ENCODE data around the gene SKIC3.

SKIC3 gene

DNA sequence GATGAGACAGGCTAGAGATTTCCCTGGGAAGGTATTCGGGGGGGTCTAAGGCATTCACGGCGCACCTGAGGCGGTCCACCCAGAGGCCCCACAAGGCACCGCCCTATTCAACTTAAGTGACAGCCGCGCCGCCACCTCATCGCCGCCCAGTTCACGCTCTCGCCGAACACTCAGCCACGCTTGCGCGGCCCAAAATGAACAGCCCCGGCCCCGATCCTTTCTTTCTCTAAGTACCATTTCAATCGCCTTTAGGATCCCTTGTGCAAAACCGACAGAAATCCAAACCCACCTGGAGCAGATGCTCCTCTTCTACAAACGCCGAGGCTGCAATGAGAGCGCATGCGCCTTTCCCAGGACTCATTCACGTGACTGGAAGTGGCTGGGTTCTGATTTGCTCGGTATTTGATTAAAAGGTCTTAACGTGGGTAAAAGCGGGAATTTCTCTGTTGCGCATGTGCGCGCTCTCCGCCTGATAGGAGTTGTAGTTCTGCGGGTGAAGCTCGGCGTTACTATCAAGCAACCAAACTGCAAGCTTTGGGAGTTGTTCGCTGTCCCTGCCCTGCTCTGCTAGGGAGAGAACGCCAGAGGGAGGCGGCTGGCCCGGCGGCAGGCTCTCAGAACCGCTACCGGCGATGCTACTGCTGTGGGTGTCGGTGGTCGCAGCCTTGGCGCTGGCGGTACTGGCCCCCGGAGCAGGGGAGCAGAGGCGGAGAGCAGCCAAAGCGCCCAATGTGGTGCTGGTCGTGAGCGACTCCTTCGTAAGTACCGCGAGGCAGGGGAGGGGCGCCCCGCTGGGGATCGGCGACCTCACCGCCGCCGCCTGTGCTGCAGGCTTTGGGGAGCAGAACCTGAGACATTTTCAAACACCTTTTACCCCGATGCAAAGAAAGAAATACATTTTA is at the start of gene SKIC3, which contains the start of gene ARSK:
TSS of gene SKIC3 (minus strand) at position 331 of the 902 bp plus-strand sequence. CDS start 7,827 bp downstream, outside the sequence.
TSS of gene ARSK (plus strand) at position 455 of the 902 bp plus-strand sequence. CDS start at position 633, 178 bp downstream.
- DNase-seq (ENCODE audit: low read depth): peak; percentile 97

DNA sequence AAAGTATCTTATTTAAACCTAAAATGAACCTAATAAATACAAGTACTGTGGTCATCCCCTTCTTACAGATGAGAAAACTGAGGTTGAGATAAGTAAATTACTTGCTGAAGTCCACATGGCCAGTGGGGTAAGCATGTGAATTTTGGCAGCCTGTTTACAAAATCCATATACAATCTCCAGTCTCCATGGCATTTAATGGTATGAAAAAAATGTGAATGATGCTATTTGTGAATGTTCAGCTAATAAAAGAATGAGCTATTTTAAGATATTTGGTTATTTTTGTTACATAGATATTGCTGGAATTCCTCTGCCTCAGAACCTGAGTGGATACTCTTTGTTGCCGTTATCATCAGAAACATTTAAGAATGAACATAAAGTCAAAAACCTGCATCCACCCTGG is 45.8 kb upstream of the SKIC3 start:
- DNase-seq (ENCODE audit: low read depth): peak; percentile 32

DNA sequence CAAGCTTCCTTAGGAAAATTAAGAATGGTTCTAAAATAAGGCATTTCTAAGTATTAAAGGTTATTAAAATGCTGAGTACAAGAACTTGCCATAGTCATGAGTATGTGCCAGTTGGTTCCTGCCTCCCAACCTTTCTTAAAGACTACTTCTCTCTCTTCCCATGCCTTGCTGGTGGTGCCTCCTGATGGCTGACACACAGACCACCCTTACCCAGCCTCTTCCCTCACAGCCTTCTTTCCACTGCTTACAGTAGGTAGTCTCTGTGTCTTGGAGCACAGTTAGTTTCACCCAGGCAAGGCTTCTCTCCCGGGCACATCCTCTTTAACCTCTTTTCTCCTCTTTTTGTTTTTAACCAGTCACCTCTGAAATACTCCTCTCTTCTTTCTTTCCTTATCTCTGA is 44.5 kb upstream of the SKIC3 start:
- no peak for DNase-seq (ENCODE audit: low read depth)

DNA sequence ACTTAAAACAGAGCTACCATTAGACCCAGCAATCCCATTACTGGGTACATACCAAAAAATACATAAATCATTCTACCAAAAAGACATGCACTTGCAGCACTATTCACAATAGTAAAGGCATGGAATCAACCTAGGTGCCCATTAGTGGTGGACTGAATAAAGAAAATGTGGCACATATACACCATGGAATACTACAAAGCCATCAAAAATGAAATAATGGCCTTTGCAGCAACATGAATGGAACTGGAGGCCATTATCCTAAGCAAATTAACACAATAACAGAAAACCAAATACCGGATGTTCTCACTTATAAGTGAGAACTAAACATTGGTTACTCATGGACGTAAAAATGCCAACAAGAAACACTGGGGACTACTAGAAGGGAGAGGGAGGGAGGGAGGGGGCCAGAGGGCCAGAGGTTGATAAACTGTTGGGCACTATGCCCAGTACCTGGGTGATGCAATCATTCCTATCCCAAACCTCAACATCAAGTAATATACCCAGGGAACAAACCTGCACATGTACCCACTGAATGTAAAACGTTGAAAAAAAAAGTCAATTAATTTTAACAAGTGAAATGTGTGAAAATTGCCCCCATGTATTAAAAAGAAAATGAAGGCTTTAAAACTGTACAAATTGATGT is 40.6 kb upstream of the SKIC3 start:
- no peak for DNase-seq (ENCODE audit: low read depth)

DNA sequence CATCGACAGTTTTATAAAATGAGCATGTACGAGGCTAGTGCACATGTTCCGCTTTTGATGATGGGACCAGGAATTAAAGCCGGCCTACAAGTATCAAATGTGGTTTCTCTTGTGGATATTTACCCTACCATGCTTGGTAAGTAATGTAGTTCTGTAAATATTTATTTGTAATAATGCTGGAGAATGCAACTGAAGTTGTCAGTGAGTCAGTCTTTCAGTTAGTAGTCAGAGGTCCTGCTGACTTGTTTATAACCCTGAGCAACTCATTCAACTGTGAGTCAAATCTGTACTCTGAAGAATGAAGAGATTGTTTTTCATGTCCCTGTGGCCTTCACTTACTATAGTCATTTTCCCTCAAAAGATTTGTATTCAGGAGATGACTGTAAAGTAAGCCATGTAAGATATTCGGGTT is 36.7 kb upstream of the SKIC3 start:
- peak; percentile 62 for DNase-seq (ENCODE audit: low read depth)

DNA sequence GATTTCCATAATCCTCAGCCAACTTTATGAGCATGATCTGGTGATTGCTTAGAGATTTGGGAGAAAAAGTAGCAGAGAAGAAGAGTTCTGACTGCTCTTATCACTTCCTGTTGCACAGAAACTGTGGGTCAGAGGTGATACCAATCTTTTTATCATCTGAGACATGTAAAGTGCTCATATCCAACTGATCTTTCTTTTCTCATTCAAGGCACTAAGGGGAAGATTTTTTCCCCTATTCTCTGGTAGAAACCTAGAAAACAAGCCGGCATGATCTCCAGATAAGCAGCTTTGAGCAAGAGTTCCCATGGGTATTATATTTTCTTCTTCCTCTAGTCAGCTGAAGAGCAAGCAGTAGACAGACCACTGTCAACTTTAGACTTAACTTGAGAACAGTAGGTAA is 36.1 kb upstream of the SKIC3 start:
- DNase-seq (ENCODE audit: low read depth): no peak

DNA sequence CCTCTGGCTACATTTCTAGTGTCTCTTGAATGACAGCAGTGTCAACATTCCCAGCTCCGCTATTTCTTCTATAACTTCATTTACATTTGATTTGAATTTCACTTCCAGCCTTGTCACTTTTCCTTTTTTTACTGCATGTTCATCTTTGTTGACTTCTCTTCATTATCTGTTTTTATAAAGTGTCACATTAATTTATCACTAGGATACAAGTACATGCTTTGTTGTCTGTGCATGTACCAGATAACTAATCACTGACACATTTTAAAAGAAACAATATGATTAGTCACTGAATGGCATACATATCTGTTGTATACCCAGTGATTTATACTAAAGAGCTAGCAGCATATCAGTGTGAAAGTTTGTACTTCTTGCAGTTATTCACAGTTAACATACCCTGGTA is 29.2 kb upstream of the SKIC3 start:
- DNase-seq (ENCODE audit: low read depth): no peak

DNA sequence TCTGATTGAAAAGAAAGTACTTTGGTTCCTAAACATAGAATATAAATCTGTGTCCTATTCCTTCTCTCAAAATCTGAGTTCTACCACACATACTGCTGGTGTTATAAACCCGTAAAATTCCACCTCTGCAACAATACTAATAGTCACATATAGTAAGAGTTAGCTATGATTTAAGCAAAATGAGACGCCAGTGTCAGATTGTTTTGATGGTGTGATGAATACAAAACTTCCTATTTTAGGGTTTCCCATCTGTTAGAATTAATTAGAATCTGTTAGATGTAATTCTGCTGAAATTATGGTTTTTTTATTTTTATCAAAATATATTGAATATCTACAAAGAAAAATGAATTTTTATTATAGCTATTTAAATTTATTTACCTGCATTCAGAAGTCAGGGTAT is 26.8 kb upstream of the SKIC3 start:
- no peak for DNase-seq (ENCODE audit: low read depth)

DNA sequence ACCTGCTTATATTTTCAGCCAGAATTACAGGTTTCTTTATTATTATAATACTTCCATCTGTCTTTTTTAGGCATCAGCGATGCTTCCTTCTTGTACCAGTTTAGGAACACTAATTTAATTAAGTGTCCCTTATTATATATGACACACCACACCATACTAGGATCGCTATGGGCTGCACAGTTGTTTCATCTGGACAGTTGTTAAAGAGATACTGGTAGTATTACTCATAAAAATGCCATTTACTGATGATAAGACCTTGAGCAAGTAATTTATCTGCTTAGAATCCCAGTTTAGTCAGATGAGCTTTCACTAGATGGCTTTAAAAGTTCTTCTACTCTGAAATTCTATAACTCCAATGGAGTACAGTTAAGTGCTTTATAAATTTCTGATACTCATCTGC is 17.2 kb upstream of the SKIC3 start:
- no peak for DNase-seq (ENCODE audit: low read depth)

DNA sequence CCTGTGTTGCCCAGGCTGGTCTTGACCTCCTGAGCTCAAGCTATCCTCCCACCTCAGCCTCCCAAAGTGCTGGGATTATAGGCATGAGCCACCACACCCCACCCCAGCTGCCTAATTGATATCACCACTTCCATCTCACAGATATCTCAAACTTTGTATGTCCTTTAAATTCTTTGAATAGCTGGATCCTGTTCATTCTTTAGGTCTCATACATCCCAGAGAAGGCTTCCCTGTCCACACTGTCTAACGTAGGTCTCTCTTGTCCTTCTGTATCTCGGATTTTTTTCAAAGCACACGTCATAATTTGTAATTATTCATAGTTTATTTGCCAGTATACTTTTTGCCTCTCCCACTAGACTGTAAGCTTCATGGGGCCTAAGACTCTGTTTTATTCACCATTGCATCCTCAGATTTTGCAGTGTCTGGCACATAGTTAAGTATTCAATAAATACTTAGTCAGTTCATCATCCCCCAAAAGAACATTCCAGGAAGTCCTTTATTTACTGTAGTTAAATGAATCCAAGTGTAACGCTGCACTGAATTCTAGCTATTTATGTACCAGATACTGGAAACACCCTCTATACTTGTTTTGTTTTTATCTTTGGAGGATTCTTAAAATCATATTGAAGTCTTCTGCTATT is 10.6 kb upstream of the SKIC3 start:
- no peak for DNase-seq (ENCODE audit: low read depth)

DNA sequence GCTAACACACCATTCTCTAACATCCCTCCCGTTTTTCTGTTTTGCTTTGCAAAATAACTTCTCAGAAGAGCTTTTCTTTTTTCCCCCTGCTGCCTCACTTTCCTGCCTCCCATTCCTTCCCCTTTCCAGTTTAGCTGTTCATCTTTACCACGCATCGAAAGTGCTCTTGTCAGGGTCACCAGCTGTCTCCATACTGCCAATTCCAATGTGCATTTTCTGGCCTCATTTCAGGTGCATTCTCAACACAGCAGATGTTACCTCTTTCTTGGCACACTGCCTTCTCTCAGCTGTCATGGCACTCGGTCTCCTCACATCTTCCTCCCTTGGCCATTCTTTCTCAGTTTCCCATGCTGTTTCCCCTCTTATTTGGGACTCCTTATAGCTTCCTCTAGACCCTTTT is 9.7 kb upstream of the SKIC3 start:
- DNase-seq (ENCODE audit: low read depth): no peak

DNA sequence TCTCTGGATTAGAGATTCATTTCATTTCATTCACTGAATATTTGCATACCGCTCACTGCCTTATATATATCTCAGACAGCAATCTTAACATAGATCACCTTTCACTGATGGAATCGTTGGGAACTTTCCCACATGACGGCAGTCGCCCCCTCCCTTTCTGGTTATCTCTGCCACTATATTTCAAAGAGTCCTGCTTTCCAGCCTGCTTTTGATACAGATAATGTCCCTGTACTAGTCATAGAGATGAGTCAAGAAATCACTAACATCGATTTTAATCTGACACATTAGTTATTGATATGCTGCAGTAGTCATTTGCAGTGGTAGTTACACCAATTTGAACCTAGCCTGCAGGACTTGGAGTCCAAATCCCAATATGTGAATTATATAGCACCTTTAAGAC is 8.6 kb upstream of the SKIC3 start:
- DNase-seq (ENCODE audit: low read depth): no peak

DNA sequence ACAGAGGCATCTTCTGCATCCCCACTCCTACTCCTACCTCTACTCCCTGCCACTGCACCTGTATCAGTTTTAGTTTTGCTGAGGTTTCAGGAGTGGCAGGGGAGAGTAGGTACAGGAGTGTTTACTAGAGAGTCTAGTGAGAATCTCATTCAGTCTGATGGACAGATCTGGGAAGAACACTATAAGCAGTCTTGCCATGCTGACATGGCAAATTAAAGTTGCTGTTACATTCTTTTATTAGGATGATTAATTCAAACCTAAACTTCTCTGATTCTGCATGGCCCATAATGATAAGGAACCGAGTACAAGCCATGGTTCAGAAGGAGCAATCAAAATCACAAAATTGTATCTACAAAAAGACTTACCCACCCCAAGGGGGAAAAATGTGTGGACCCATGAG is 7.5 kb upstream of the SKIC3 start:
- no peak for DNase-seq (ENCODE audit: low read depth)

DNA sequence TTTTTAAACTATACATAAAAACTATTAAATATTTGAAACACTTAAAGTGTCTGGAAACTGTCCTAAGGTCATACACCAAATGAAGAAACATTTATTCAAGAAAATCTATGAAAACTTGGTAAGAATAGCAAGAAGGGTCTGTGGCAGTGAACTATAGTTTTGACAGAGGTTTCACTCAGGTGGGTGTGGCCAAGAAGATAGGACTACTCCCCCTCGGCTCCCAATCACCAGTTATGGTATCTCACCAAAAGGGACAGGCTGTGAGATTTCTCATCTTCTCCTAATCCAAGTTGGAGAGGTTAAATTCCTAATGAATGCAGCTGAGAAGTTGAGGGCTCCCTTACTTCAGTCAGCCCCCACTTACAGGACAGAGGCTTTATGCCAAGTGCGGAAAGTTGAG is 3.1 kb upstream of the SKIC3 start:
- DNase-seq (ENCODE audit: low read depth): no peak

DNA sequence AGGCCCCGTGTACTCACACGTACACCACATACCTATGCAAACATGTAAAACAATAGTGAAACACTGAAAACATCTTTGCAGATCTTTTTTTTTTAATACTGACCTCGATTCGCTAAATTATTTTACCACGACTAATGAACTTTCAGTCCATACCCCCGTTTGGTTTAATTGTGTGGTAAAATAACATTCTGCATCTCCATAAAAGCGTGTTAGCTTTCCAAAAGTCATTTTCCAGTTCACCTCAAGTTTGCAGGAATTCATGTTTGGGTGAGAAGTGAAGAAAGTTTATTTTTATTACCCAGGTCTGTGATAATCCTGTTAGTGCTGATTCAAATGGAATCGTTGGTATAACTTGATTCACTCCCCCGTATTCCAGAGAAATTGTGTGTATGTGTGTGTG is 776 bp upstream of the SKIC3 start:
- no peak for DNase-seq (ENCODE audit: low read depth)

DNA sequence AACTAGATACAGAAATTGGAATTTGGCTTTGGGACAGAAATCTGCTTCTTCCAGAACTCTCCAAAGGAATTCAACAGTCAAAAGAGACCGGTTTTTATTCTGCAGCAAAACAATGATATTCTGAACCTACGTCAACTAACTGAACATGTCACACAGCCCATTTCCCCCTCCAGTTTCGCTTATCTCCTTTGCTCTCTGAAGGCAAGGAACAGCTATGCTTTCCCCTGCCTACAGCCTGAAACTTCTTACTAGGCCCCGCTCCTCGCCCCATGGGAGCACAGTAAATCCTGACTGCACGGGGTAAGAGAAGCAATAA is 488 bp downstream of the SKIC3 start:
- no peak for DNase-seq (ENCODE audit: low read depth)

DNA sequence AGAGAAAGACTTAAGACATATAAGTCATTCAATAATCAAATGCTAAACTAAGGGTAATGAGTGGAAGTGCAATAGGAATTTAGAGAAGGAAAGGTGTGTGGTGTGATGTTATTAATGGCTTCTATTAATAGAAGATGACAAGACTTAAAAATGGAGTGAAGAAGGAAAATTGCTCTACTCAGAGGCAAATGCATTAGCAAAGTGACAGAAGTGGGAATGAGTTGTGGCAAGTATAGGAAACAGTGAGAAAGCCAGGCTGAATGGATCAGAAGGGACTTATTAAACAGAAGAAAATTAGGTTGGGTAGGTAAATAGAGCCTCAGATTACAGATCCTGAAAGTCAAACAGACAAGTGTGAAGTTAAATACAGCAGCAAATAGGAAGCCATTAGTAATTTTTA is 5.7 kb downstream of the SKIC3 start:
- no peak for DNase-seq (ENCODE audit: low read depth)

DNA sequence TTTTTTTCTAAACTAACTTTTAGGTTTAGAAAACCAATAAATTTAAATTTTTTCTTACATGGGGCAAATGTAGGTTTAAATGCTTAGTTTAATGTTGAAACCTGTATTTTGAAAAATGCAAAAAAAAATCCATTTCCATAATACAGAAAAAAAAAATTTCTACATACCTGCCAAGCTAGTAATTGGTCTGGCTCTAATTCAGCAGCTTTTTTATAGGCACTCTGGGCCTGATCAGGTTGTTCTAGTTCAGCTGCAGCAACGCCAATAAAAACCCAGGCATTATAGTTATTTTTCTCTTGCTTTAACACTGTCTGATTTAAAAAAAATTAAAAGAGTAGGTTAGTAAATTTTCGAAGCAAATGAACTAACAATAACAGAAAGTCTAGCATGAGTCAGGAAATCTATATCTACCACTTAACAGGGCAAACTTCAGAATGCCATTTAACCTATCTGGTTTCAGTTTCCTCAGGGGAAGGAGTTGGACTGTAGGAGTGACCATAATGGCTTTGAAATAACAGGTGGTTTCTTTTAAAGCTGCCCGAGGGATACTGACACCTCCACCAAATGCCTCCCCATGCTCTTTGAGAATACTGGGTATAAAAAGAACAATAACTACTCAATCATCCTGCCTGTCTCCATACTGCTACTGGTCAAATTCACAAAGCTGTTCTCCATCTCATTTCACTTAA is 11.6 kb downstream of the SKIC3 start:
- no peak for DNase-seq (ENCODE audit: low read depth)

DNA sequence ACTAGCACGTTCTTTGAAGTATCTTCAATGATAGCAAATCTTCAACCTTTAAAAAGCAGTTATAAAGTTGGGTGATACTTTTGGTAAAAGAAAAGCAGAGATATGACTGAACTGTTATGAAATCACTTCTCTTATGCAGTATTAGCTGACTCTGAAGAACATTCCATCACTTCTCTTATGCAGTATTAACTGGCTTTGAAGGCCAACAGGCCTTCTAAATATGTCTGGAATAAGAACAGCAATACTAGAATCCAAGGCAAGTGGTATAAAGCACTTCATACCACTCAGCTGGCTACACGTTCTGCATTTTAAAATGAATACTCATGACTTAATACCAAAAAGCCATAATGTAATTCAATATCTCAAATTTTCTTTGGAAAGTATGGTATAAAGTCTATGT is 17.3 kb downstream of the SKIC3 start:
- DNase-seq (ENCODE audit: low read depth): no peak

DNA sequence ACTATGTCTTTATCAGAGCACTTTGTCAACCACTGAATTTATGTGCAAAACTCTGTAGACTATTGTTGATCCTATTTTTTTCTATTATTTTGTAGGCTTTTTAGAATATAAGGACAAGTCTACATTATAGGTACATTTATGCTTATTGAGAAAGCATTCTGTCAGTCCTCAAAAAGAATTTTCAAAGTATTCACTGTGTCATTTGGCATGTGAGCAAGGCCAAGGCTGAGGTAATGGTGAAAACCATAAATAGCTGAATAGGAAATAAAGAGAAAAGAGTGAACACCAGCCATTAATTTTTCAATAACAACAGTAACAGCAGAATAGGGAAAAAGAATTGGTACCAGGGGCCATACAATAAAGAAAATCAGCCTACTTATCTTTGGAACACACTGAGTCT is 21.0 kb downstream of the SKIC3 start:
- no peak for DNase-seq (ENCODE audit: low read depth)

DNA sequence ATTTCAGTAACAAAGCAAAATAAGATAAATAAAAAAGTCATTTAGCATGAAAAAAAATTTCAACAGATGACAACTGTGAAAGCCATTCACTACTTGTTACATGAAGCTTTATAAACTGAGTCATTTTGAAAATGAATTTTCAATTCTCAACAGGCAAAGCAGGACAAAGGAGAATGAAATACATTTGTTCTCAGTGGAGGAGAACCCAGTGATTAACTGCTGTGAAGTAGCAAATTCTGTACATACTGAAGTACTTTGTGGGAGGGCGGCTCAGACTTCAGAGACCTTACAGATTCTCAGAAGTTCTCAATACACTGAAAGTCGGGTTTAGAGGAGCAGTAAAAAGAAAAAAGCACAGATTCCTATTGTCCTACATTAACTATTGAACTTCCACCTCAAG is 21.7 kb downstream of the SKIC3 start:
- DNase-seq (ENCODE audit: low read depth): no peak

DNA sequence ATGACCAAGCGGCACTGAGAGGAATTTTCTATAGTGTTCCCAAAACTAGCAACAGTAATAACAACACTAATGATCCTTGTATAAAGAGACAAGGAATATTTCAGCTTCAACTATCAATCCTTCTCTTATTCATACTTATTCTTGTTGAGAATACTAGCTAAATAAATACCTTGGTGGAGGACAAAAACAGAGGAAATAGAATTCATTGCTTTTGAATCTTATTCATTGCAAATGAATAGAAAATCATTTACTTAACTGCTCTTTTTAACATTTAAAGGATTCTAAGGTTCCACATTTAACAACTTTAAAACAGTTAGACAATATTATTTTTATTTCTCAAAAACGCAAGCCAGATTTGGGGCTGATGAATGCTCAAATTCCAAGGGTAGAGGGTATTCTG is 22.4 kb downstream of the SKIC3 start:
- no peak for DNase-seq (ENCODE audit: low read depth)

DNA sequence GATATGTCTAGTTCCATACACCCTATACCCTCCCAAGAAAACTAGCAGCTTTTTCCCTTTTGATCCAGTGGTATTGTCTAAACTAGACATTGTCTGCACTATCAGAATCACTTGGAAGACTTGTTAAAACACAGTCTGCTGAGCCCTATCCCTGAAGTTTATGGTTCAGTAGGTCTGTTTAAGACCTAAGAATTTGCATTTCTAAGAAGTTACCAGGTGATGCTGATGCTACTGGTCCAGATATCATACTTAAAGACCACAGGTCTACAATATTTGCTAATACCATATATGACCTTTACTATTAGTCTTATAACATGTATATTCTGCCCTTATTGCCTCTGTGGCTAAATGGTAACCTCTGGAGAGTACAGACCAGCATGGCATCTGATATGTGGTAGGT is 23.3 kb downstream of the SKIC3 start:
- no peak for DNase-seq (ENCODE audit: low read depth)

All from GM04503 (cell line).